DOHH2 (cell line): ENCODE data around the gene ZXDA.

Source experiments
- CTCF ChIP-seq: fragments of 200-600 bp; sonication (generic); IDR thresholded peaks from one replicate; pipeline ENCODE4 v1.5.1; 2014; ENCODE audit warnings: antibody characterized with exemption, mild to moderate bottlenecking, low read depth, low read length; ENCODE audit not compliant: poor library complexity, severe bottlenecking
- EZH2phosphoT487 ChIP-seq: fragments of 200-600 bp; sonication (generic); IDR thresholded peaks from 2 replicates; pipeline ENCODE4 v1.6.1; 2017; ENCODE audit warnings: borderline replicate concordance, mild to moderate bottlenecking, antibody characterized with exemption, low read length, moderate library complexity, mixed read lengths

GRCh38 chrX:57932266-57932665 lies 22.0 kb upstream of the ZXDA start:
- TF ChIP-seq CTCF (no peak), EZH2phosphoT487 (no peak)
